SK-N-SH treated with all-trans-retinoic acid at 6 μM for 48 hours (cell line): ENCODE measurements around the gene THSD8.

Experiments
- BACH2 ChIP-seq: fragments of 250-450 bp; sonication (Bioruptor Pico); IDR thresholded peaks from 2 replicates; pipeline ENCODE4 v1.9.0; 2021; ENCODE audit warnings: mild to moderate bottlenecking, borderline replicate concordance
- OSR1 ChIP-seq: fragments of 250-450 bp; sonication (Bioruptor Pico); IDR thresholded peaks from 2 replicates; pipeline ENCODE4 v1.8.0; 2022; ENCODE audit warnings: moderate library complexity, mild to moderate bottlenecking, inconsistent platforms
- SNAI2 ChIP-seq: fragments of 250-450 bp; sonication (Bioruptor Pico); IDR thresholded peaks from 2 replicates; pipeline ENCODE4 v1.5.0; 2020; ENCODE audit warnings: mild to moderate bottlenecking, moderate library complexity
- TCF4 ChIP-seq: fragments of 250-450 bp; sonication (Bioruptor Pico); IDR thresholded peaks from 2 replicates; pipeline ENCODE4 v1.8.0; 2021; ENCODE audit warnings: mild to moderate bottlenecking, moderate library complexity, borderline replicate concordance
- ZFP3 ChIP-seq: fragments of 250-450 bp; sonication (Bioruptor Pico); IDR thresholded peaks from 2 replicates; pipeline ENCODE4 v1.5.0; 2020; ENCODE audit warnings: mild to moderate bottlenecking, moderate library complexity
- ZFP30 ChIP-seq: fragments of 450-650 bp; formaldehyde crosslinking; IDR thresholded peaks from 2 replicates; pipeline ENCODE4 v1.5.0; 2022; ENCODE audit warnings: mild to moderate bottlenecking, moderate library complexity
- ZNF565 ChIP-seq: fragments of 450-650 bp; formaldehyde crosslinking; conservative IDR thresholded peaks from 2 replicates; pipeline ENCODE4 v1.5.0; 2020; ENCODE audit warnings: low read depth, mild to moderate bottlenecking, moderate library complexity
- ZNF8 ChIP-seq: fragments of 450-650 bp; formaldehyde crosslinking; IDR thresholded peaks from 2 replicates; pipeline ENCODE4 v1.5.0; 2020; ENCODE audit warnings: mild to moderate bottlenecking, moderate library complexity

GRCh38 chr19:12788042-12788681 lies 13.7 kb upstream of the THSD8 start:
- TF ChIP-seq ZFP3 (CRISPR knock-in tag) (no peak), TCF4 (CRISPR knock-in tag) (no peak), BACH2 (no peak), ZNF8 (CRISPR knock-in tag) (no peak), ZFP30 (no peak), SNAI2 (CRISPR knock-in tag) (no peak), OSR1 (CRISPR knock-in tag) (no peak), ZNF565 (CRISPR knock-in tag) (no peak)
